GM12892 (cell line): ENCODE measurements around the gene BSCL2.

Experiments used
- DNase-seq: peaks from one replicate; pipeline ENCODE4 v3.0.0; 2011; ENCODE audit not compliant: insufficient read length
- FAIRE-seq: peaks from 2 replicates; lab custom pipeline; 2011; peaks lifted over from hg19 to GRCh38; lab: Jason Lieb, UNC
- POLR2A ChIP-seq: IDR thresholded peaks from 2 replicates; pipeline ENCODE4 v1.6.1; 2011; ENCODE audit warnings: low read depth, low read length, control low read depth
- POLR2AphosphoS5 ChIP-seq: IDR thresholded peaks from 2 replicates; pipeline ENCODE4 v1.6.1; 2011; ENCODE audit warnings: low read depth, low read length, control low read depth
- TAF1 ChIP-seq: IDR thresholded peaks from 2 replicates; pipeline ENCODE4 v1.6.1; 2011; ENCODE audit warnings: low read depth, mild to moderate bottlenecking, control low read depth, low read length, borderline replicate concordance

Gene BSCL2

GRCh38 chr11:62715150-62716130 lies 8.2 kb upstream of the BSCL2 start:
- DNase-seq (no peak), FAIRE-seq (no peak)
- TF ChIP-seq TAF1 (no peak), POLR2A (no peak), POLR2AphosphoS5 (no peak)

DNA sequence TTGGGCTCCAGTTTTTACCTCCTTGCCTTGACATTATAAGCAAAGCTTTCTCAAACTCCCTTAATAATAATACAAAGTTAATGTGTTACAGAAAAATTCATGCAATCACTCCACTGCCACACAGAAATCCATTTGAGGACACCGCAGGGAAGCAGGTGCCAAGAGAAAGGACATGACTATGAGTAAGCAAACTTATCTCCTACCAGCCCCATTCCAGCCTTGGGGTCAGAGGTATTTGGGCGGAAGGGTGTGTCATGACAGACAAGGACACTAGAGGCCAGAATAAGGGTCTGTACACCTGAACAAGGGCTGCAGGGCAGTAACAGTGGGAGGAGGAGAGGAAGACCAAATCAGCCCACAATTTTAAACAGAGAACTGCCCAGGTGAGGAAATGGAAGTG lies 6.1 kb upstream of the BSCL2 start:
- DNase-seq (no peak), FAIRE-seq (no peak)
- TF ChIP-seq TAF1: no peak
- no peak for TF ChIP-seq POLR2AphosphoS5

DNA sequence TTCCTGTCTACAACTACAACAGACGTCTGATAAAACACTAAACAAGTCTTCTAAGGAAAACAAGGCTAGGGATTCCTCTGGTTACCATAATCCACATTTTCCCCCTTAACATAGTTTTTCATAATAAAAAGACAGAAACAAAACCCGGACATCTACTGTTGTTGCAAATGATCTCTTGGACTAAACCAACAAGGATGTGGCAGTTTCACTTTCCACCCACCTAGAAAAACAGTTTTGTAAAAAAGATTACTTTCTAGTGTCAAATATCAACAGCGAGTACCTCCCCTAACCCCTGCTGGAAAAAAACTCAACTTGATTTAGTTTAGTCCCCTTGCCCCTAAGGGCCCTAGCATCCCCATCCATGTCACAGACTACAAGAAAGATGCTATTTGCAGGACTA lies 5.6 kb upstream of the BSCL2 start:
- no peak for TF ChIP-seq TAF1
- TF ChIP-seq POLR2A: no peak
- no peak for TF ChIP-seq POLR2AphosphoS5
- FAIRE-seq (no peak), DNase-seq (no peak)

GRCh38 chr11:62712276-62712812 lies 5.1 kb upstream of the BSCL2 start:
- no peak for FAIRE-seq
- TF ChIP-seq POLR2A: no peak
- TF ChIP-seq TAF1: no peak
- DNase-seq: no peak

- FAIRE-seq (no peak), DNase-seq (no peak)
- TF ChIP-seq TAF1: no peak
- no peak for TF ChIP-seq POLR2A
- TF ChIP-seq POLR2AphosphoS5: no peak
These were observed 2.7 kb upstream of the BSCL2 start for GRCh38 chr11:62710001-62710345.

- TF ChIP-seq TAF1 (peak; percentile 49; the same call in 1 of the 2 replicates), POLR2A (peak; percentile 82), POLR2AphosphoS5 (peak; percentile 92)
- DNase-seq: peak; percentile 76
- FAIRE-seq: peak; percentile 99
These were observed 2.2 kb upstream of the BSCL2 start for GRCh38 chr11:62709247-62710000.

DNA sequence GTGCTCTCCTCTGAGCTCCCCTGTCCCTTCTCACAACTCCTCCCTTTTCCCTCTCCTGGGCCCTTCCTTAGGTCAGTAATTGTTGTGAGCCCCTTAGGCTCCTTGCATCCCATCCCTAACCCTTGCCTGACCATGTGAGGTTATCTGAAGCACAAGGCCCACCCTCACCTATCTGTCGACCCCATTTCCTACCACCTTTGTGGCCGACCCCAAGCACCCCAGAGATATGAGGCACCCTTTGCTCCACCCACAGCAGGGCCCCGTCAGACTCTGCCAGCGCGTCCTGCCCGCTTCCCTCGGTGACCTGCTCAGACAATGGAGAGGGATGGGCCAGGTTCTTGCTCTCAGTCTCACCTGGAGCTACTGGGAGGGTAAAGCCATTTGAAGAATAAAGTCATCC lies 1.6 kb upstream of the BSCL2 start:
- FAIRE-seq (peak; percentile 21), DNase-seq (no peak)
- TF ChIP-seq POLR2AphosphoS5 (no peak), POLR2A (no peak), TAF1 (no peak)

DNA sequence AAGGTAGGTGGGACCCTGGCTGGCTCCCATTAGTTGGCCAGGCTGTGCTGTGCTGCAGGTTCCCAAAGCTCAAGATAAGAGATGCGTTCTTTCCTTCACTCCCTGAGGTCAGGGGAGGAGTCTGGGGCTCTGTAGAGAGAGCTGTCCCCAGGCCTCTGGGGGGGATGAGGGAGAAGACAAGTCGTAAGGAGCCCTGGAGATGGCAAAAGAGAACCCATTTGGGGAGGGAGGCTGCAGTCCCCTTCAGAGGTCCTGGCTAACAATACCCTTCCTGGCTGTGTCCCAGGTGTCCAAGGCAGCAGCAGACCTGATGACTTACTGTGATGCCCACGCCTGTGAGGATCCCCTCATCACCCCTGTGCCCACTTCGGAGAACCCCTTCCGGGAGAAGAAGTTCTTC lies 1.2 kb upstream of the BSCL2 start:
- TF ChIP-seq TAF1 (no peak), POLR2AphosphoS5 (no peak), POLR2A (no peak)
- no peak for FAIRE-seq
- no peak for DNase-seq

GRCh38 chr11:62706850-62707247 lies 375 bp downstream of the BSCL2 start:
- TF ChIP-seq POLR2AphosphoS5 (no peak), TAF1 (no peak), POLR2A (no peak)
- DNase-seq (no peak), FAIRE-seq (no peak)

GRCh38 chr11:62705880-62706849 lies 1.1 kb downstream of the BSCL2 start:
- DNase-seq (peak; percentile 95), FAIRE-seq (peak; percentile 94)
- TF ChIP-seq POLR2AphosphoS5 (no peak; the same call in 1 of the 2 replicates), POLR2A (peak; percentile 66; the same call in 1 of the 2 replicates)
